Liver (tissue), 3 donors: ENCODE data around the gene ARPIN.

Source experiments
- EGR1 ChIP-seq, 2 donors: IDR thresholded peaks; 2 replicates each; pipeline ENCODE4 v1.6.1; 2016 to 2018; ENCODE audit warnings: antibody characterized with exemption in 2 of 2, low read depth in 2 of 2
- FOXA2 ChIP-seq: IDR thresholded peaks from 2 replicates; pipeline ENCODE4 v1.6.1; 2016; ENCODE audit warnings: antibody characterized with exemption
- GABPA ChIP-seq, 2 donors: IDR thresholded peaks in 1 of 2; conservative IDR thresholded peaks in 1 of 2; 2 replicates each; pipeline ENCODE4 v1.6.1; 2016; ENCODE audit warnings: antibody characterized with exemption in 2 of 2, mild to moderate bottlenecking in 1 of 2, moderate library complexity in 1 of 2
- RAD21 ChIP-seq, 2 donors: IDR thresholded peaks; 2 replicates each; pipeline ENCODE4 v1.6.1; 2016; ENCODE audit warnings: antibody characterized with exemption in 2 of 2, mild to moderate bottlenecking in 2 of 2
- RXRA ChIP-seq, 2 donors: IDR thresholded peaks; 2 replicates each; pipeline ENCODE4 v1.6.1; 2017 to 2018; ENCODE audit warnings: antibody characterized with exemption in 2 of 2, mild to moderate bottlenecking in 1 of 2
- SP1 ChIP-seq: IDR thresholded peaks from 2 replicates; pipeline ENCODE4 v1.6.1; 2018; ENCODE audit warnings: antibody characterized with exemption, mild to moderate bottlenecking
- TAF1 ChIP-seq: conservative IDR thresholded peaks from 2 replicates; pipeline ENCODE4 v1.6.1; 2016; ENCODE audit warnings: antibody characterized with exemption, mild to moderate bottlenecking
- YY1 ChIP-seq: IDR thresholded peaks from 2 replicates; pipeline ENCODE4 v1.6.1; 2016; ENCODE audit warnings: antibody characterized with exemption, mild to moderate bottlenecking
- TF ChIP-seq, protein P1 (sequence below): fragments of 150-350 bp; IDR thresholded peaks from 2 replicates; pipeline ENCODE4 v1.5.1; 2017; ENCODE audit warnings: improper control_type of control experiment, low read depth, low read length; ENCODE audit not compliant: missing input control
- TF ChIP-seq, protein P2 (sequence below): IDR thresholded peaks from 2 replicates; pipeline ENCODE4 v1.6.1; 2016; ENCODE audit warnings: antibody characterized with exemption, mild to moderate bottlenecking
- TF ChIP-seq, protein P3 (sequence below): IDR thresholded peaks from 2 replicates; pipeline ENCODE4 v1.6.1; 2016; ENCODE audit warnings: antibody characterized with exemption
- TF ChIP-seq, protein P4 (sequence below): IDR thresholded peaks from 2 replicates; pipeline ENCODE4 v1.6.1; 2016; ENCODE audit warnings: antibody characterized with exemption
- TF ChIP-seq, protein P5 (sequence below): IDR thresholded peaks from 2 replicates; pipeline ENCODE4 v1.6.1; 2016; ENCODE audit warnings: antibody characterized with exemption
- donor health status: healthy.
- donor health status: healthy.

DNA sequence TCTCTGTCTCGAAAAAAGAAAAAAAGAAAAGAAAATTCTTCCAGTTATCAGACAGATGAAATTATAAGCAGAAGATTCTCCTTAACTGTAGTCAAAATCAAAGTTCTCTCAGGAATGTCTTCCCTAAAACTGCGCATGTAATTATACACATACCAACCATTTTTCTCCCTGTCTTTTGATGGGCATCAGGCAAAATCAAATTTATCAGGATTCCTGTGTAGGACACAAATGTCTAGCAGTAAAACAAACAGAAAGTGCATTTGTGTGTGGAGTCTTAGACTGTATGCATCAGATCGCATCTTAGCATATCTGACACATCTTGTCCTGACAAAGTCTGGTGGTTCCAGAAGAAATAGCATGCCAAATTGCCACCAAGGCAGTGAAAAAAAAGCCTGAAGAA lies 3.9 kb upstream of the ARPIN start:
- TF ChIP-seq, protein P1, sequence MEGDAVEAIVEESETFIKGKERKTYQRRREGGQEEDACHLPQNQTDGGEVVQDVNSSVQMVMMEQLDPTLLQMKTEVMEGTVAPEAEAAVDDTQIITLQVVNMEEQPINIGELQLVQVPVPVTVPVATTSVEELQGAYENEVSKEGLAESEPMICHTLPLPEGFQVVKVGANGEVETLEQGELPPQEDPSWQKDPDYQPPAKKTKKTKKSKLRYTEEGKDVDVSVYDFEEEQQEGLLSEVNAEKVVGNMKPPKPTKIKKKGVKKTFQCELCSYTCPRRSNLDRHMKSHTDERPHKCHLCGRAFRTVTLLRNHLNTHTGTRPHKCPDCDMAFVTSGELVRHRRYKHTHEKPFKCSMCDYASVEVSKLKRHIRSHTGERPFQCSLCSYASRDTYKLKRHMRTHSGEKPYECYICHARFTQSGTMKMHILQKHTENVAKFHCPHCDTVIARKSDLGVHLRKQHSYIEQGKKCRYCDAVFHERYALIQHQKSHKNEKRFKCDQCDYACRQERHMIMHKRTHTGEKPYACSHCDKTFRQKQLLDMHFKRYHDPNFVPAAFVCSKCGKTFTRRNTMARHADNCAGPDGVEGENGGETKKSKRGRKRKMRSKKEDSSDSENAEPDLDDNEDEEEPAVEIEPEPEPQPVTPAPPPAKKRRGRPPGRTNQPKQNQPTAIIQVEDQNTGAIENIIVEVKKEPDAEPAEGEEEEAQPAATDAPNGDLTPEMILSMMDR: no peak
- TF ChIP-seq, protein P2, sequence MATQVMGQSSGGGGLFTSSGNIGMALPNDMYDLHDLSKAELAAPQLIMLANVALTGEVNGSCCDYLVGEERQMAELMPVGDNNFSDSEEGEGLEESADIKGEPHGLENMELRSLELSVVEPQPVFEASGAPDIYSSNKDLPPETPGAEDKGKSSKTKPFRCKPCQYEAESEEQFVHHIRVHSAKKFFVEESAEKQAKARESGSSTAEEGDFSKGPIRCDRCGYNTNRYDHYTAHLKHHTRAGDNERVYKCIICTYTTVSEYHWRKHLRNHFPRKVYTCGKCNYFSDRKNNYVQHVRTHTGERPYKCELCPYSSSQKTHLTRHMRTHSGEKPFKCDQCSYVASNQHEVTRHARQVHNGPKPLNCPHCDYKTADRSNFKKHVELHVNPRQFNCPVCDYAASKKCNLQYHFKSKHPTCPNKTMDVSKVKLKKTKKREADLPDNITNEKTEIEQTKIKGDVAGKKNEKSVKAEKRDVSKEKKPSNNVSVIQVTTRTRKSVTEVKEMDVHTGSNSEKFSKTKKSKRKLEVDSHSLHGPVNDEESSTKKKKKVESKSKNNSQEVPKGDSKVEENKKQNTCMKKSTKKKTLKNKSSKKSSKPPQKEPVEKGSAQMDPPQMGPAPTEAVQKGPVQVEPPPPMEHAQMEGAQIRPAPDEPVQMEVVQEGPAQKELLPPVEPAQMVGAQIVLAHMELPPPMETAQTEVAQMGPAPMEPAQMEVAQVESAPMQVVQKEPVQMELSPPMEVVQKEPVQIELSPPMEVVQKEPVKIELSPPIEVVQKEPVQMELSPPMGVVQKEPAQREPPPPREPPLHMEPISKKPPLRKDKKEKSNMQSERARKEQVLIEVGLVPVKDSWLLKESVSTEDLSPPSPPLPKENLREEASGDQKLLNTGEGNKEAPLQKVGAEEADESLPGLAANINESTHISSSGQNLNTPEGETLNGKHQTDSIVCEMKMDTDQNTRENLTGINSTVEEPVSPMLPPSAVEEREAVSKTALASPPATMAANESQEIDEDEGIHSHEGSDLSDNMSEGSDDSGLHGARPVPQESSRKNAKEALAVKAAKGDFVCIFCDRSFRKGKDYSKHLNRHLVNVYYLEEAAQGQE: no peak
- TF ChIP-seq RAD21 (IDR thresholded peaks at IDR 0.05) (no peak), YY1 (no peak), RXRA (IDR thresholded peaks at IDR 0.05) (no peak), FOXA2 (no peak), SP1 (no peak), GABPA (IDR thresholded peaks at IDR 0.05 in 1 of 2, conservative IDR thresholded peaks at IDR 0.05 in 1 of 2) (no peak), TAF1 (no peak), EGR1 (IDR thresholded peaks at IDR 0.05; ENCODE audit: low read depth in 2 of 2) (no peak)
- TF ChIP-seq, protein P3, sequence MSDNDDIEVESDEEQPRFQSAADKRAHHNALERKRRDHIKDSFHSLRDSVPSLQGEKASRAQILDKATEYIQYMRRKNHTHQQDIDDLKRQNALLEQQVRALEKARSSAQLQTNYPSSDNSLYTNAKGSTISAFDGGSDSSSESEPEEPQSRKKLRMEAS: no peak
- TF ChIP-seq, protein P4, sequence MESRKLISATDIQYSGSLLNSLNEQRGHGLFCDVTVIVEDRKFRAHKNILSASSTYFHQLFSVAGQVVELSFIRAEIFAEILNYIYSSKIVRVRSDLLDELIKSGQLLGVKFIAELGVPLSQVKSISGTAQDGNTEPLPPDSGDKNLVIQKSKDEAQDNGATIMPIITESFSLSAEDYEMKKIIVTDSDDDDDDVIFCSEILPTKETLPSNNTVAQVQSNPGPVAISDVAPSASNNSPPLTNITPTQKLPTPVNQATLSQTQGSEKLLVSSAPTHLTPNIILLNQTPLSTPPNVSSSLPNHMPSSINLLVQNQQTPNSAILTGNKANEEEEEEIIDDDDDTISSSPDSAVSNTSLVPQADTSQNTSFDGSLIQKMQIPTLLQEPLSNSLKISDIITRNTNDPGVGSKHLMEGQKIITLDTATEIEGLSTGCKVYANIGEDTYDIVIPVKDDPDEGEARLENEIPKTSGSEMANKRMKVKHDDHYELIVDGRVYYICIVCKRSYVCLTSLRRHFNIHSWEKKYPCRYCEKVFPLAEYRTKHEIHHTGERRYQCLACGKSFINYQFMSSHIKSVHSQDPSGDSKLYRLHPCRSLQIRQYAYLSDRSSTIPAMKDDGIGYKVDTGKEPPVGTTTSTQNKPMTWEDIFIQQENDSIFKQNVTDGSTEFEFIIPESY: no peak
- TF ChIP-seq, protein P5, sequence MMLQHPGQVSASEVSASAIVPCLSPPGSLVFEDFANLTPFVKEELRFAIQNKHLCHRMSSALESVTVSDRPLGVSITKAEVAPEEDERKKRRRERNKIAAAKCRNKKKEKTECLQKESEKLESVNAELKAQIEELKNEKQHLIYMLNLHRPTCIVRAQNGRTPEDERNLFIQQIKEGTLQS: no peak
